VCaP (cell line): Measurements from ENCODE around the gene SIAH2.

ENCODE experiments used
- H3K27ac ChIP-seq: fragments of 450-650 bp; 2 replicates; pipeline ENCODE4 v1.5.1; 2017
- TF ChIP-seq, protein P1 (sequence below): fragments of 450-650 bp; conservative IDR thresholded peaks from 2 replicates; pipeline ENCODE4 v1.5.1; 2017; ENCODE audit warnings: mild to moderate bottlenecking, moderate library complexity

SIAH2 gene

GRCh38 chr3:150741497-150742140, 21.4 kb downstream of the SIAH2 start:
- H3K27ac ChIP-seq = no peak overlapping the region
- TF ChIP-seq, protein P1, sequence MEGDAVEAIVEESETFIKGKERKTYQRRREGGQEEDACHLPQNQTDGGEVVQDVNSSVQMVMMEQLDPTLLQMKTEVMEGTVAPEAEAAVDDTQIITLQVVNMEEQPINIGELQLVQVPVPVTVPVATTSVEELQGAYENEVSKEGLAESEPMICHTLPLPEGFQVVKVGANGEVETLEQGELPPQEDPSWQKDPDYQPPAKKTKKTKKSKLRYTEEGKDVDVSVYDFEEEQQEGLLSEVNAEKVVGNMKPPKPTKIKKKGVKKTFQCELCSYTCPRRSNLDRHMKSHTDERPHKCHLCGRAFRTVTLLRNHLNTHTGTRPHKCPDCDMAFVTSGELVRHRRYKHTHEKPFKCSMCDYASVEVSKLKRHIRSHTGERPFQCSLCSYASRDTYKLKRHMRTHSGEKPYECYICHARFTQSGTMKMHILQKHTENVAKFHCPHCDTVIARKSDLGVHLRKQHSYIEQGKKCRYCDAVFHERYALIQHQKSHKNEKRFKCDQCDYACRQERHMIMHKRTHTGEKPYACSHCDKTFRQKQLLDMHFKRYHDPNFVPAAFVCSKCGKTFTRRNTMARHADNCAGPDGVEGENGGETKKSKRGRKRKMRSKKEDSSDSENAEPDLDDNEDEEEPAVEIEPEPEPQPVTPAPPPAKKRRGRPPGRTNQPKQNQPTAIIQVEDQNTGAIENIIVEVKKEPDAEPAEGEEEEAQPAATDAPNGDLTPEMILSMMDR = no peak

DNA sequence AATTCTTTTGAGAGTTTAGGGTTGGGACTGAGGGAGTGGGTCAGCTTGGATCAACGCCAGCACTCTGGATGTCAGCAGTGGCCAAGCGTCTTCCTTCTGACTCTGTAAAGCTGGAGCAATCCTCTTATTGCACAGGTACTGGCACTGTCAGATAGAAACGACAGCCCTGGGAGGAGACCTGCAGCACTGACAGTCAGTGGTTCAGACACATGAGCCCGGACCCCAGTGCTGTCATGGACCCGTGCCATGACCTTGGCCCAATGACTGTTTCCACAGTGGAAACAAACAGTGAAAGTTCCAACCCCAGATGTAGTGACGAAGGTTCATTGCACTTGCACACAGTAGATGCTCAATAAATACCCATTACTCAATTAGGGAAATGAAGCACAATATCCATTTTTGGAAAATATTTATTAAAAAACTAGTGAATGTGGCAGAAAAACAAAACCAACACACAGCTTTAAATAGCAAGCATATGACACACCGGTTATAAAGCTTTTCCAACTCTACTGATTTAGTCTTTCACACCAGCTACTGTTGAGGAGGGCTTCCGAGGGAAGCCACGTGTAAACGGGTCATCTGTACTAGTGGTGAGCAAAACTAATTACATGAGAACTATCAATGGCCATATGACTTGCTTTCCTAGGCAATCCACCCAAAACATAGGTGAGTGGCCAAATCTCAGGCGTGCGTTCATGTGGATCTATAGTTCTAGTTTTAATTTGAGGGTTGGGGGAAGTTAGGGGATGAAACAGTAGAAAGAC, 22.1 kb downstream of the SIAH2 start:
- TF ChIP-seq, protein P1 = no peak
- H3K27ac ChIP-seq = no peak overlapping the region

DNA sequence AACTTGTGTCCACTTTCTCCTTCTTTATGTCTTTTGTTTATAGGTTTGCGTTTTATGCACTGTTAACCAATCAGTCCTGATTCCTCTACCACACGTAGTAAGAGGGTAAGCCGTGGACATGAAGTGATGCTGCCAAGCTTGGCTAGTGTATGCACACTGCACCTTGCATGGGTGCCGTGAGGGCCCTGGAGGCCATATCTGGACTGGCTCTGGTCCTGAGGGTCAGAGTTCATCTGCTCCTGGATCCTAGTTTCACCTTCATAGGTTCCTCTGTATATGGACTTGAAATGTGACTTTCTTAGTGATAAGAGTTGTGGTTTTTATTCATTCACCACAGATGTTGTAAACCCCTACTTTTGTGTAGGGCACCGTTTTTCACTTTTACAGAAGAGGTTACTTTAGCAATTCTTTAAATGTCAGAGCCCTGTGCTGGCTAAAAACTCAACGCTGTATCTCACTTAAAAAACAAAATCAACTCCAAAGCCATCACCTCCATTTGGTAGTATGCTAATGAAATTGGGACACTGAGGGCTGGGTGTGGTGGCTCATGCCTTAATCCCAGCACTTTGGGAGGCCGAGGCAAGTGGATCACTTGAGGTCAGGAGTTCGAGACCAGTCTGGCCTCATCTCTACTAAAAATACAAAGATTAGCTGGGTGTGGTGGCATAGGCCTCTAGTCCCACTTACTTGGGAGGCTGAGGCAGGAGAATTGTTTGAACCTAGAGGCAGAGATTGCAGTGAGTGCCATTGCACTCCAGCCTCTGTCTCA, 22.9 kb downstream of the SIAH2 start:
- no peak overlapping the region for H3K27ac ChIP-seq
- TF ChIP-seq, protein P1 = no peak

DNA sequence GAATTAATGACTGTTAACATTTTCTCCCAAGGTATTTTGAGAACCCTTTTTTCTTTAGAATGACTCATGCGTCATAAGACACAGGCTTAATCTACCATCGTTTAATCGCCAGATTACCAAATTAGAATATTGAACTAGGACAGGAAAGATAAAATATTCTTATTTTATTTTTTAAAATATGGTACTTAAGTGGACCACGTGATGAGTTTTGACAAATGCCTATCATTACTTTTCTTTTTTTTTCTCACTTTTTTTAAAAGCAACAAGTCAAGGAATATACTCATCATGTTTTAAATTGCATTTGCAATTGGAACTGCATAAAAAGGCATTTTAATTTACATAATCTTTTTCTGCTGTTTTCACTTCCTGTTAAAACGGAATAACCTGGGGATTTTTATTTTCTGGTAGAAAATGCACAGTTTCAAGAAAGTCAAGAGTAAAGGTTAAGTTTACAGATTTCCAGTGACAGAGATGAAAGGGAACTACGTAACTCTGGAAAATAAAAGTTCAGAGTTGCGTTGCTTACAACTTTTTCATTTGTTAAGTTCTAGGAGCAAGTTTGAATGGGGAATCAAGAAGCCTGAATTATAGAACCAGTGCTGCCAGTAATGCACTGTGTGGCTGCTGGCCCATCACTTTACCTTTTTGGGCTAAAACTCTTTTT, 23.6 kb downstream of the SIAH2 start:
- TF ChIP-seq, protein P1 = no peak
- H3K27ac ChIP-seq = no peak overlapping the region

DNA sequence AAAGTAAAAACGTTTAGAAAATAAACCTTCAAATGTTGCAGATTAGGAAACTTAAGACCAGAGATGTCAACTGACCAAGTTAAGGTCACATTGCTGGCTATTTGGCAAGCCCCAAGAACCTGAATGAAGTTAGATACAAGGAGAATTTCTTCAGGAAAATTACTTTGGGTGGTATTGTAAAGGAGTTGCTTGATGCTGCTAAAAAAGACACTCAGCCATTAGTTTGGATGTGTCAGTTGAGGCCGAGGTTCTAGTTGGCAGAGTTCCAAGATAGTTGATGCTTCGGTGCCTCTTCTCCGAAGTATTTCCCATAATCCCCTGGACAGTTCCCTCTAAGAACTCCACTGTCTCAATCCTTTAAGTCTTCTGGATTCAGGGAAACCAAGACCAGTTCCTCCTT, 24.3 kb downstream of the SIAH2 start:
- no peak overlapping the region for H3K27ac ChIP-seq
- TF ChIP-seq, protein P1 = no peak

DNA sequence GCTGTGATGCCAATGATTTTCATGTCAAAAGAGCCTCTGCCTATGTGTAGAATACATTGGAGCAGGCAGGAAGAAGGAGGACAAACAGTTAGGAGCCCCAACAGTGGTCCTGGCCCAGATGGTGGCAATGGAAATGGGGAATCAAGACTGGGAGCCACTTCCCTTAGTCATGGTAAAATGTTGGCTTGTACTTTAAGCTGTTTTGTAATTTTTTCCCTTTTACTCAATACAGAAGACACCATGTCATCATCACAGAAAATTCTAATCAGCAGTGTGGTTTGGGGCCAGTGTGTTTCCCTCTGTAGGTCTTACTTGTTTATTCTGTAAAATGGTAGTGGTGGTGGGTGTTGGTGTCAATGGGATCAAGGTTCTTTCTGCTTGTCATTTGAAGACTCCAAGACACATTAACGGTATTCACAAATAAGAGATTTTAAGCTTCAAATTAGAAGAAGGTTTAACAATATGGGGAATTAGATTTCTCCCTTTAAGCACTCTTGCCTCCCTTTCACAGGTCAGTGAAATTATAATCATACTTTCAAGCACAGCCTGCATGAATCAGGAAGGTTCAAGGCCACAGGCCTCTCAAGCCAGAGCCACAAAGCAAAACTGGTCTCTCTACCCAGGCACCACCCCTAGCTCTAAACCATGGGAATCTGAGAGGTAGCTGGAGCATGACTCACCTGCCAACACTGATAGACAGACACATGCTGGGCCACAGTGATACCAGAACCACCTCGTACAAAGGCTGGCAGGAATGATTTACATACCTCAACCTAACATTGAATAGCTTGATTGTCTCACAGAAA, 24.9 kb downstream of the SIAH2 start:
- no peak overlapping the region for H3K27ac ChIP-seq
- TF ChIP-seq, protein P1 = no peak
